NCI-H345 (cell line): Measurements from ENCODE around the gene GRK3.
"Not testable (repeated sequence)": the region's sequence is repeated elsewhere in the genome, so short reads cannot be mapped to it uniquely, and the experiment has no call there.

Experiments
- DNase-seq: peaks from one replicate; lab custom pipeline; 2025; lab: John Stamatoyannopoulos, UW

Gene GRK3

GRCh38 chr22:25698978-25699377, 134.5 kb downstream of the GRK3 start:
- no peak for DNase-seq

DNA sequence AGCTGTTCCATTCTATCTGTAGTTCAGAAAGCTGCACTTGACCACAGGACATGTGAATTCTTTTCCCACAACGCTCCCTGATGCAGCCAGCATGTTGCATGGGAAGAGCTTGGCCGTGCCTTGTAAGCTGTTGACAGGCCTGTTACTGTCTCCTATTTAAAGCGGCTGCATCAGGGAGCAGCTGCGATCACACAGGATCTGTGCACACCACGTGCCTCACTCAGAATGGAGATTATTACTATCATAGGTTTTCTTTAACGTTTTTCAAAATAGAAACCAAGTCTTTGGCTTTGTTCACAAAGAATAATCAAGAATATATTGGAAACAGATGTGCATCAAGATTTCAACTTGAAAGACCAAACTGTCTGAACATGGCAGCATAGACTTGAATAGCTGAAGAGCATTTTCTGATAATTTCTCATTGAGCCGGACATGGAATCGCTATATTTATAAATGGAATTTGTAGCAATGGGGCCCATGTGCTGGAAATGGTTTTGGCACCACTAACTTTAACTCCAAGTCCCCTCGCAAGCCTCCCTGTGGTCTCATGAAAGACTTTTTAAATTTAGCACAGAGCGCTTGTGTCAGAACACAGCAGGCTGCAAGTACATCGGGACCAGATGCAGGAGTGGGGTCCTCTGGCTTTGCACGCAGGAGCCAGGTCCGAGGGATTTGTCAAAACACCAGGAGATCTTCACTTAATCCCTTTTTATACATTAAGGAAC, 136.7 kb downstream of the GRK3 start:
- DNase-seq = no peak

DNA sequence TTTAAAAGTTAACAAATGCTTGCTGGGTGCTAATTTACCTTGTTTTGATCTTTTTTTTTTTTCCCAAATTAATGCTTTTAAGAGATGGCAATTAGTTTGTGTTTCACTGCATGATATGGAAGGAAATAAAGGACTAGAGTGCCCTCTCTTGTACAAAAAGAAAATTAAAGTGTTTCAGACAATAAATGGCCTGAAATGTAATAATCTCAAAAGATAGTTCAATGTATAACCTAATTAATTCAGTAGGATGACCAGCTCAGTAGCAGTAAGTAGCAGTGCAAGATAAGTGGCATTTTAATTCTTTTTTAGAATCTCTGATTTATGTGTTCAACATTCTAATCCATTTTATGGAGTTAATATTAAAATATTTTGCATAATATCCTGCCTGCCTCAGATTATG, 137.6 kb downstream of the GRK3 start:
- no peak for DNase-seq

- no peak for DNase-seq
Measured at GRCh38 chr22:25702571-25703167, 138.2 kb downstream of the GRK3 start.

- DNase-seq = no peak
Measured at GRCh38 chr22:25704701-25705100, 140.2 kb downstream of the GRK3 start.

GRCh38 chr22:25706197-25706596, 141.7 kb downstream of the GRK3 start:
- no peak for DNase-seq

GRCh38 chr22:25708430-25708829, 144.0 kb downstream of the GRK3 start:
- DNase-seq = not testable (repeated sequence)

- DNase-seq = no peak
Measured at GRCh38 chr22:25709758-25710157, 145.3 kb downstream of the GRK3 start.

DNA sequence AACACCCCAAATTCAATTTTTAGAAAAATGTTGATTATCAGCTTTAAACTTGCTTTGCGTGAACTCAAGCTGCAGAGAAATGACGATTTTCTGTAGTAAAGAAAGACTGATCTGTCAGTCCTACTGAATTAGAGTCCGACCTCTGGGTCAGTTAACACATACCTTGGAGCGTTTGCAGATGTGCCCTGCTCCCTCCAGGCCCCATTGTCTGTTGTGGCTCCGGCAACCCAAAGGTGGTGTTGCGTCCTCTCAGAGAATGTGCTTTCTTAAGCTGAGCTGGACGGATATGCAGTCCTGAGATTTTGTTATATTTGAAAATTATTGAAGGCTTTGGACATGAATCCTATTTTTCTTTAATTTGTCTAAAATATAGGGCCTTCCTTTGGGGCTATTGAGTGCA, 146.0 kb downstream of the GRK3 start:
- no peak for DNase-seq

DNA sequence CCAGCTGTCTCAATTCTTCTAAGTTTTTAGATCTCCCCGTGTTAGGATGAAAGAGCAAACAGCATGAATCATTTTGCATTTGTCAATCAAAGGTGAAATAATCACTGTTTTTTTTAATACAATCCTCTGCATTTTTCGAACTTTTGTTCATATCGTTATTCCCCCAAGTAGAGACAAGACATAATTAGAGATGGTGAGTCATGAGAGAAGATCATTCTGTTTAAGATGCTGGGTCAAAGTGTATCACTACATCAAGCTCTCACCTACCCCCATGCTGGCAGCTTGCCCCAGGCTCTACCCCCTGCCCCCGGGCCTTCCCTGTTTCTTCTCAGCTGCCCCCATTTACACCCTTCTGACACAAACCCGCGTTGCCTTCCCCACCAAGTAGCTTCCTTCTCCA, 147.0 kb downstream of the GRK3 start:
- DNase-seq = no peak

- DNase-seq = no peak
Measured at GRCh38 chr22:25712661-25713400, 148.4 kb downstream of the GRK3 start.

DNA sequence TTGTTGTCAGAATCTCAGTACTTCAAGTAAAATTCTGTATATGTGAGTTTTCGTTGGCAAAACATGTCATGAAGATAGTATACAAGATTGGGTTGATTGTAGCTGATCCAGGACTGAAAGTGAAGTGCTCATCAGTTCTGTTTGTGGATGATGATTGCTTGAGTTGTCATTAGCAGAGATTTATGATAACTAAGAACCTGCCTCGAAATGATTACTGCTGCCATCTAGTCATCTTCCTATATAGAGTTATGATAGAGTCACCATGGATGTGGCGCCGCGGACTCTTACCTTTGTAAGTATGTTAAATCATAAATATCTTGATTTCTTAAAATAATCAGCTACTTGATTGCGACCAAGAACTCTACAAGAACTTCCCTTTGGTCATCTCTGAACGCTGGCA, 149.6 kb downstream of the GRK3 start:
- no peak for DNase-seq

DNA sequence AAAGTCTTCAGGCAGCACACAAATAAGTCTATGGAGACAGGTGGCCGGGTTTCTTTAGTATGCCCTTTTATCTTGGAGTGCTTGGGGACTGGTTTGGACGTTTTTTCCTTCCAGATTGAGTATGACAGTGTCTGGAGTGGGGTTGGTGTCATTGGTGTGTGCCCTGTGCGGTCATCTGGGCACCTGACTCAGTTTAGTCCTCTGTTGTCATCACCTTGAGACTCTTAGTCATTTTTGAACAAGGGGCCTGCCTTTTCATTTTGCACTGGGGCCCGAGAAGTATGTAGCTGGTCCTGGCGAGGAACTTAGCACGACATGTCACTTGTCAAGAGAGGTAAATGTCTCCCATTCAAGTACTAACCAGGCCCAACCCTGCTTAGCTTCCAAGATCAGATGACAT, 150.3 kb downstream of the GRK3 start:
- no peak for DNase-seq

- DNase-seq = no peak
Measured at GRCh38 chr22:25716637-25717036, 152.2 kb downstream of the GRK3 start.

GRCh38 chr22:25718135-25718840, 153.8 kb downstream of the GRK3 start:
- DNase-seq = no peak

- no peak for DNase-seq
Measured at GRCh38 chr22:25722223-25722622, 157.7 kb downstream of the GRK3 start.

GRCh38 chr22:25722626-25723025, 158.2 kb downstream of the GRK3 start:
- DNase-seq = no peak

GRCh38 chr22:25726241-25726640, 161.8 kb downstream of the GRK3 start:
- no peak for DNase-seq

- peak; percentile 2 for DNase-seq
Measured at GRCh38 chr22:25728071-25728470, 163.6 kb downstream of the GRK3 start.

DNA sequence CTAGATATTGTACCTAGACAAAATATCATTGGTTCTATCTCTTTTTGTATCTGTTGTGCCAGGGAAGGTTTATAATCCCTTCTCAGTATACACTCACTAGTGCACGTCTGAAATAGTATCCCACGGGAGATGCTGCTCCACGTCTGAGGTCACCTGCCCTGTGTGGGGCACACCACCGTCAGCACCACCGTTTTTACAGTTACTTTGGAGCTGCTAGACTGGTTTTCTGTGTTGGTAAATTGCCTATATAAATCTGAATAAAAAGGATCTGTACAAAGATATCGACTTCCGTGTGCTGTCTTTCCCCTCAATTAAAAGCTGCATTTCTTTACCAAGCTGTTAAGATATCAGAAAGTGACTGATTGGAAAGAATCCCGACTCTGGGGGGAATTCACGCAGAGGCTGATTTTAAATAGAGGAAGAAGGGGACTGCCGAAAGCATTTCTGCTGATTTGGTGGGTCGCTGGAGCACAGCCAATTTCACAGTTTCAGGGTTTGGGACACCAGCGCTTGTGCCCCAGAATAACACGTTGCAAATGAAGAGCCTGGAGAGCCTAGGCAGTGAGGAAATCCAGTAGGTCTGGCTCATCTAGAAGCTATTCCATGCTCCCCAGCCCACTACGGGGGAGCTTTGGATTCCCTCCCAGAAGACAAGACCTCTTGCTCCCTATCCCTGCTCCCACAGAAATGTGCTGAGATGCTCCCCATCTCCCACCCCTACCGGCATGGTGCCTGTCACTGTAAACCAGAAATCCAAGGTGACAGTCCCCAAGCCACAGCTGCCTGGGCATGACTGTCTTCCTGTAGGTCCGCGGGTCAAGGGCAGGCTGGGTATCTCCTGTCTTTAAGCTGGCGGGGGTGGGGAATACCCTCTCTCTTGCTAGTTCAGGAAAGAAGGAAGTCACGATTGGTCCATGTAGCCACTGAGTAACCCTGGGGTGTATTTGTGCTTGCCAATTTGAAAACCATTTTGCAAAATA, 164.8 kb downstream of the GRK3 start:
- DNase-seq = no peak

GRCh38 chr22:25735650-25736049, 171.2 kb downstream of the GRK3 start:
- DNase-seq = no peak
